Stimulated activated CD8-positive, alpha-beta memory T cell treated with anti-CD3 and anti-CD28 coated beads, Interleukin-15, amount 100 ng/mL, for 48 hours (primary cell): Measurements from ENCODE around the gene CBFB.
"Not testable (repeated sequence)": the region's sequence is repeated elsewhere in the genome, so short reads cannot be mapped to it uniquely, and the experiment has no call there.

Source experiments
- DNase-seq, 2 donors: peaks; one replicate each; pipeline ENCODE4 v3.0.0-alpha.2; 2020; ENCODE audit warnings: low read depth in 2 of 2

CBFB gene

DNA sequence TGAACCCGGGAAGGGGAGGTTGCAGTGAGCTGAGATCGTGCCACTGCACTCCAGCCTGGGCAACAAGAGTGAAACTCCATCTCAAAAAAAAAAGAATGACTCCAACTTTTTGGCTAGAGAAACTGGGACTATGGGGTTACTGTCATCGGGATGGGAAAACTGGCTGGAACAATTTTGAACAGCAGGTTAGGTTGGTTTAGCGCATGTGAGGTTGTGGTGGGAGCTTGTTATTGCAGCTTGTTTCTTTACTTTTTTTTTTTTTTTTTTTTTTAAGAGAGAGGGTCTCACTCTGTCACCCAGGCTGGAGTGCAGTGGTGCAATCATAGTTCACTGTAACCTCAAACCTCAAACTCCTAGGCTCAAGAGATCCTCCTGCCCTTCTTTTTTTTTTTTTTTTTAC, 12.6 kb downstream of the CBFB start:
- DNase-seq = not testable (repeated sequence)

DNA sequence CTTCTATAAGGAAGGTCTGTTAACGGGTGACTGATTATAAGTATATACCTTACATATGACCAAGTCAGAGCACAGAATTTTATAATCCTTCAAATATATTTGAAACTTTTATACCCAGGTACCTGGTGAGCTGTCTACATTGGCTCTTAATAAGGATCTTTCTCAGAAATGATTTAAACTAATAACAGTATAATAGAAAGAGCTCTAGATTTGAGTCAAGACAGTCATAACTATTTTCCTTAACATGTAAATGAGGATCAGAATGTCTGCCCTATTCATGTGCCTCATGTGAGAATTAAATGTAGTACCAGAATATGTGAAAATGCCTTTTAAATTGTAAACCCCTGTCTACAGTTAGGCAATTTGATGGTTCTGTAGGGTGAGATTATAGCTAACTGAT, 14.5 kb downstream of the CBFB start:
- no peak for DNase-seq

DNA sequence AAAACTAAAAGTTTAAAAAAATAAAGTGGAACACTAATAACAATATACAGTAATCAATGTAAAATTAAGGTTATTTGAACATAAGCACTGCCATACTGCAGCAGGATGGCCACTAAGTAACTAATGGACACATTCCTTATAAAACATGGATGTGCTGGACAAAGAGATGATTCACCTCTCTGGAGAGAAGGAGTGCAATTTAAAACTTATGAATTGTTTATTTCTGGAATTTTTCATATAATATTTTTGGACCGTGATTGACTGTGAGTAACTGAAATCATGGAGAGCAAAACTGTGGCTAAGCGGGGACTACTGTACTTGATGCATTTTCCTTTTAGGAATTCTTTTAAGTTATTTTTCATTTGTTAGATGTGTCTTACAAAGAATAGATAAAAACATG, 21.8 kb downstream of the CBFB start:
- DNase-seq = no peak

DNA sequence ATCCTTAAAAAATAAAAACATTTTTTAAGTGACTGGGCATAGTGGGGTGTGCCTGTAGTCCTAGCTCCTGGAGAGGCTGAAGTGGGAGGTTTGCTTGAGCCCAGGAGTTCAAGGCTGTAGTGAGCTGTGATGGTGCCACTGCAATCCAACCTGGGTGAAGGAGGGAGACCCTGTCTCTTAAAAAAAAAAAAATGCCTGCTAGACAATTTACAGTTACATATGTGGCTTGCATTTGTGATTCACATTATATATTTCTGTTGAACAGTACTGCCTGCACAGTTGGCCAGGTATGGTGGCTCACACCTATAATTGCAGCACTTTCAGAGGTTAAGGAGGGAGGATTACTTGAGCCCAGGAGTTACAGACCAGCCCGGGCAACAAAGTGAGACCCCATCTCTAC, 23.4 kb downstream of the CBFB start:
- DNase-seq = no peak

DNA sequence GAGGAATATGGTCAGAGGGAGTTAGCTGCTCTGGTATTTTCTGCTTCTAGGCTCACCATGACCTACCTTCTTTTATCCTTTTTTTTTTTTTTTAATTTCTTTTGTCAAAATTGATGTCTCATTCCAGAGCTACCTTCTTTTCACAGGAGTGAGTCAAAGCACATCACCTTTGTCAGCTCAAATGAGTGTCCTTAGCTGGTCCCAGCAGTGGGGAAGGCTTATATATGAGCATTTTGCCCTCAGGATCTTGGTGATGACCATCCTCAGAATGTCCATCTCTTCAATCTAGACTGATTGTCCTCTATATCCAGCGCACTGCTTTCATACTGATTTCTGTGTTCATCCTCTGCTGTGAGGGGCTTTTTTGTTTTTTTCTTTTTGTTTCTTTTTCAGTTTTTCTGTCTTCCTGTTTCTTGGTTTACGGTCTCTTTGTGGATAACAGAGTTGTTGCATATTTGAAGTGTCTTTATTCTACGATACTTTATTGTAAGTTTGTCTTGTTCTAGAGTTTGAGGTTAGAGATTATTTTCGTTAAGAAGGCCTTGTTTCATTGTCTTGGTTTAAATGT, 24.9 kb downstream of the CBFB start:
- DNase-seq = no peak

DNA sequence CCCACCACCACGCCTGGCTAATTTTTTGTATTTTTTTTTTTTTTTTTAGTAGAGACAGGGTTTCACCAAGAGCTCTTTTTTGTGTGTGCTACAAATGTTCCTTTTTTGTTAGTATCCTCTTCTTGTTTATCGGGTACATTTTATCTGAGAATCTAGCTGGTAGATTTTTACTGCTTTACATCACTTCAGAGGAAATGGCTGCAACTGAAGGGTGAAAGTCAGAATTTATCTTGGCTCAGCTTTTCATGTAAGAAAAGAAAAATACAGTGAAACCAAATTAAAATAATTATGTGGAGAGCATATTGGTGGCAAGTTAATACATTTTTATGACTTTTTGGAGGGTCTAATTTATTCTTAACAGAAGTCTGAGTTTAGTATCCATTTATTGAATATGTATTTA, 26.0 kb downstream of the CBFB start:
- no peak for DNase-seq

DNA sequence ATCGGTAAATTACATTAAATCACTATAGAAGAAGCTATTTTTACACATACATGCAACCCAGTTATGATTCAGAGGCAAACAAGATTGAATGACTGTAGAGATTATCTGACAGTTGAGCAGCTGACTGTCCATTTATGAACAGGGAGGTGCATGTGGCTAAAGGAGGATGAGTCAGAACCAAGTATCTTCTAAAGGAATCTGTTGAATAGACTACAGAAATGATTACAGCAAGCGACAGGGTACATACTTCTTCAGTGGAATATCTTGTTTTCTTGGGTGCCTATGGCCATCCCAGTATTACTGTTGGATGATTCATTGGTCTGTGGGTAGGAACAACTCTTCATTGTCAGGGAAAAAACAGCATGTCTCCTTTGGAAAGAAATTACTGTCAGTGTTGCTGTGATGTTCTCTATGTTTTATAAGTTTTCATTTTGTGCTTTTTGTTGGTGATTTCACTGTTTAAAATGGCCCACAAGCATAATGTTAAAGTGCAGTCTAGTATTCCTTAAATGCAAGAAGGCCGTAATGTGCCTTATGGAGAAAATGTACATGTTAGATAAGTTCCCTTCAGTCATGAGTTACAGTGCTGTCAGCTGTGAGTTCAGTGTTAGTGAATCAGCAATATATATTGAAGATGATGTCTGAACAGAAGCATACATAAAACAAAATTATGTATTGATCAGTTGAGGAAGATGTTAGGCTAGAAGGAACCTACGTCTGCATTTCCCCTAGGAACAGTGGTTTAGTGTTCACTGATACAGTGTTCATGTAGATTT, 27.0 kb downstream of the CBFB start:
- no peak for DNase-seq

DNA sequence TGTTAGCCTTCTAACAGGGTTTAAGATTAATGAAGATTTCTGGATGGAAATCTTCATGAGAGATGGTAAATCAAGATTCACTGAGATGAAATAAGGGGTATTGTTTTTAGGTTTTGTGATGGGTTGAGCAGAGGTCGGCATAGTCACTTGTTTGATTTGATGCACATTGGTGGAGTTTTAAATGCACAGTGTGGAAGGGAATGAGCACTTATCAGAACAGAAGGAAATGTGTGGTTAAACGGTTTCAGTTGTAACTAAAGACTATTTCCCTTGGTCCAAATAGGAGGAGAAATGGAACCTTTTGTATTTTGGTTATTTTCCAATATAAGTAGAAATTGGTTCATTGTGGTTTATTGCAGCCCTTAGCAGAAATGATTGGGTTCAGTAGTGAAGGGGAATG, 34.1 kb downstream of the CBFB start:
- DNase-seq = no peak

DNA sequence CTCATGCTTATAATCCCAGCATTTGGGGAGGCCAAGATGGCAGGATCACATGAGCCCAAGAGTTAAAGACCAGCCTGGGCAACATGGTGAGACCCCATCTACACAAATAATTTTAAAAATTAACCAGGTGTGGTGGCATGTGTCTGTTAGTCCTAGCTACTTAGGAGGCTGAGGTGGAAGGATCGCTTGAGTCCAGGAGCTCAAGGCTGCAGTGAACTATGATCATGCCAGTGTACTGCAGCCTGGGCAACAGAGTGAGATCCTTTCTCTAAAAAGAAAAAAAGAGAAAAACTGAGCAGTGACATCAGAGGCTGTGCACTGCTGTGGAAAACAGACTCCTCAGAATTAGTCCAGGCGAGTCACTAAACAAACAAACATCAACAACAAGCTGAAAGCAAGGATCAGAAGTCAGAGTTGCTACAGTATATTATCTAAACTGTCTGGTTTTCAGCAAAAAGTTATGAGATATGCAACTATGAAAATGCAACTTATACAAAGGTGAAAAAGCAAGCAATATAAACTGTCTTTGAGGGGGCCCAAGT, 39.3 kb downstream of the CBFB start:
- no peak for DNase-seq

DNA sequence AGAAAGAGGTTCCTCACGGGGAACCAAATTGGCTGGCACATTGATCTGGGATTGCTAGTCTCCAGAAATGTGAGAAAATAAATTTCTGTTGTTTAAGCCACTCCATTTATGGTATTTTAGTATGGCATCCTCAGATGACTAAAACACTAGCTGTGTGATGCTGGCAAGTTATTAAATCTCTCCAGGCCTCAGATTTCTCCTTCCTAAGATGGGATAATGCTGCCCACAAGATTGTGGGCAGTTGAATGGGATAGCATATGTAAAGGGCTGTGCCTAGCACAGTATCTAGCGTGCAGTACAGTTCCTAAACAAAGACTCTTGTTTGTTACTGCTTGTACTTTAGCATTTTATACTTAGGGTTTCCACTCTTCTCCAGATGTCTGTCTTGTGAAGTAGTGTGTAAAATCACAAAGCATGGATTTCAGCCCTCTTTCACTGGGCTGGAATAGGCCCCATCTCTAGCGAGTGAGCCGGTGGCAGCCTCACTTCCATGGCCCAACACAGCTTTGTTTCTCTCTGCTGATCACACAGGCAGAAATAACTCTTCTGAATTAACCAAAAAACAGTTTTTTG, 42.6 kb downstream of the CBFB start:
- DNase-seq = no peak

DNA sequence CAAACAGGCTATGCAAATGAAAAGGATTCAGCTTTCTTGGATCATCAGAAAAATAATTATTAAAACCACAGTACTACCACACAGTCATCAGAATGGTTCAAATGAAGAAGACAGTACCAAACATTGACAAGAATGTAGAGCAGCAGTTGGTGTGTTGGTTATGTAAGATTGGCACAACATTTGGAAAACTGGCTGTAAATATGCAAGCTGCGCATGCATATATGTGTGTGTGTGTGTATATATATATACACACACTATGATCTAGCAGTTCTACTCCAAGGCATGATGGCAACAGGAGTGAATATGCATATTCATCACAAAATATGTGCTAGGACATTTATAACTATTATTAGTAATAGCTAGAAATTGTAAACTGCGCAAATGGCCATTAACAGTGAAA, 46.4 kb downstream of the CBFB start:
- DNase-seq = no peak

DNA sequence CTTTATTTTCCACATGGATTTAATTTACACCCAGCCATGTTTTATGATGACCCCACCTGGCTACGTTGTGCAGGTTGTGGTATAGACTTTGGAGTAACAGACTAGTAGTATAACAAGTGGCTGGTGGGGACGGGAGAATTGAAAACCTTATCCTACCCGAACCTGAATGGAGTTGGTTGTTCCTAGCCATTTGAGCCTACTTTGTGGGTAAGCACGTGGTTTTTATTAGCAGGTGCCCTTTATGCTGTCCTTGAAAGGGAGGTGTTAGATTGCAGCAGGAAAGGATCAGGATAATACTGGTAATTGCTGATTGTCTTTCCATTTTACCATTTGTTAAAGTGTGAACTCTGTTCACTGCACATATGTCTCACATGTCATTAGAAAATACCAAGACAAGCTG, 48.9 kb downstream of the CBFB start:
- DNase-seq = no peak

DNA sequence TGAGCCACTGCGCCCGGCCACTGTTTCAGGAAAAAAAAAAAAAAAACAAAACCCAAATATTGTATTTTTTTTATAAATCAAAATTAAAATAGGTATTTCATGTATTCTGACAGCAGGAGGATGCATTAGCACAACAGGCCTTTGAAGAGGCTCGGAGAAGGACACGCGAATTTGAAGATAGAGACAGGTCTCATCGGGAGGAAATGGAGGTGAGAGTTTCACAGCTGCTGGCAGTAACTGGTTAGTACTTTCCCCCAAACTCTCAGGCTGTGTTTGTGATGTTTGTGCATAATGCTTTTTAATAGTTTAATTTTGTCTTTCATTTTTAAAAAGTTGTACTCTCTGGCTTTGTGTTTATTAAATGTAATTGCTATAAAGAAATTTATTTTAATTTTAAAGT, 53.2 kb downstream of the CBFB start:
- no peak for DNase-seq

DNA sequence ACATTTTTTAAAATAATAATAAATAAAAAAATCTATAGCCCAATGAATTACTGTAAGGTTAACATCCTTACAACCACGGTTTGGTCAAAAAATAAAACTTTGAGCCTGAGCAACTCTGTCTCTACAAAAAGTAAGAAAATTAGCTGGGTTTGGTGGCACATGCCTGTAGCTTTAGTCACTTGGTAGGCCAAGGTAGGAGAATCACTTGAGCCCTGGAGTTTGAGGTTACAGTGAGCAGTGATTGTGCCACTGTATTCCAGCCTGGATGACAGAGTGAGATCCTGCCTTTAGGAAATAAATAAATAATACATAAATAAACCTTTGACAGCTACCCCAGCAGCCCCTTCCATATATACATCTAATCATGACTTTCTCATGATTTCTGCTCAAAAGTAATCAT, 53.9 kb downstream of the CBFB start:
- DNase-seq = no peak

DNA sequence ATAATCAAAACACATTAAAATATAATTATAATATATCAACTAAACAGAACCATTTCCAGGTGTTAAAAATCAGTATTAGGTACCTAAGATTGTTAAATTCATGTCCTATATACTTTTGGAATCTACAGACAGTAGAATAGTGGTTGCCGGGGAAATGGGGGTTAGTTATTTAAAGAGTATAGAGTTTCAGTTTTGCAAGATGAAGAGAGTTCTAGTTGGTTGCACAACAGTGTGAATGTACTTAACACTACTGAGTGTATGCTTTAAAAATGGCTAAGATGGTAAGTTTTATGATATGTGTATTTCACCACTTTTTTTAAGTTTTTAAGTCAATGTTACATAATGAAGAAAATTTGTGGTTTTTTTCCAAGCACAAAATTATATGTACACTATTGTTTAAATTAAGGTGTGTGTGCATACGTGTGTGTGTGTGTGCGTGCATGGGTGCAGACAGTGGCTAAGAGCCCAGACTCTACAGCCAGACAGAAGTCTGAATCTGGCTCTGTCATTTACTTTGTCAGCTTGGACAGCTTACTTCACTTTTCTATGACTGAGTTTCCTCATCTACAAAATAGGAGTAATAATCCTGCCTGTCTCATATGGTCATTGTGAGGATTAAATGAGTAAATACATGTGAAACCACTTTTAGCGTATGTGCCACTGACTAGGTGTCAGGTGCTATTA, 55.5 kb downstream of the CBFB start:
- DNase-seq = no peak

DNA sequence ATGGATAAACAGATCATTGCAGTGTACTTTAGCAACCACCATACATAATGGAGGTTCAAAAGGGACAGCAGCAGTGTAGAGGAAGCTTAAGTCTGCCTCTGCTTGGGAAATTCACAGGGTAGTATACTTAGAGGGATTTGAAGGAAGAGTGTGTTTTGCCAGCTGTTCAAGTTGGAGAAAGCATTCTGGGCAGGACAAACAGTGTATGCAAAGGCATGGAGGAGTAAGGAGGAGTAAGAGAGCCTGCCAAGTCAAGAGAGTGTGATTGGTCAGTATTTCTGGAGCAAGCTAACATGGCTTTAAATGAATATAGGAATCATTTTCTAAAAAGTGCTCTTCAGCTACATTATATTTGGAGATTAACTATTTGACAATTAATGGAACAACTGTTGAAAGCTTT, 57.9 kb downstream of the CBFB start:
- no peak for DNase-seq

DNA sequence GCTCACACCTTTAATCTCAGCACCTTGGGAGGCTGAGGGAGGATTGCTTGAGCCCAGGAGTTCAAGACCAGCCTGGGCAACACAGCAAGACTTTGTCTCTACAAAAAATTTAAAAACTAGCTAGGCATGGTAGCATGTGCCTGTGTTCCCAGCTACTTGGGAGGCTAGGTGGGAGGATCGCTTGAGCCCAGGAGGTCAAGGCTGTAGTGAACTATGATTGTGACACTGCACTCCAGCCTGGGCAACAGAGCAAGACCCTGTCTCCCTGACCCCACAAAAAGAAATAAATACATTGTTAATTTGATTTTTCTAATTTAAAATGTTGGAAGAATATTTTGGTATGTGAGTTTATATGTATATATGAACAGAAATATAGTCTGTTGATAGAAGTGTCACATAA, 58.3 kb downstream of the CBFB start:
- DNase-seq = no peak

DNA sequence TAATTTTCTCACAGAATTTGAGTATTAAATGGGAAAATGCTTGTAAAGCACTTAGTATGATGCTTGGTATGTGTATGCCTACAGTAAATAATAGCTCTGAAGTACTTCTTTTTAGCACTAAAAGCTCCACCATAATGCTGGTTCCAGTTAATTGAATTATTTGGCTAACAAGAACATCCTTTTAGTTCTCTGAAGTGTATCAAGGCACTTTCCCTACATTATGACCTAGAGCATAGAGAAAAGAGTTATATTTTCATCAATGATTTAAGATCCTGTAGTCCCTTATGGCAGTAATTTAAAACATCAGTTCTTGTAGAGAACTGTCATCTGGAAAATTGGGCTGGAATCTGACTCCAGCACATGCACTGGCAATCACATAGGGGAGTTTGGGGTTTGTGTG, 58.9 kb downstream of the CBFB start:
- no peak for DNase-seq

DNA sequence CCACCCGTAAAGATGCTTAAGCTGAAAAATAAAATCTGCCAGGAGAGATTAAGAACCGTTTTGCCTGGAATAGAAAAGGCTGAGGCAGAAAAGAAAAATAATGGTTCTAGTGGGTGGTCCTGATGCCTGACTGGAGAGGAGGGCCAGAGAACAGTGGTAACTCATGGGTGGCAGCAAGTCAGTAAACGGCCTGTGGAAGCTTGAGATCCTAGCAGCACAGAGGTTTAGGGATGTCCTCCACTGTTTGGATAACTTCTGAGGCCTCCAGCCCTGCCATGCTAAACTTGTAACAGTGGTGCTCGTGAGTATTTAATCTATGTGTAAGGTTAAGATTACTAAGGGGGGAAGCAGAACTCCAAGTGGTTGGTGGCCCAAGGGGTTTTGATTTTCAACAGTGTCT, 59.6 kb downstream of the CBFB start:
- no peak for DNase-seq

DNA sequence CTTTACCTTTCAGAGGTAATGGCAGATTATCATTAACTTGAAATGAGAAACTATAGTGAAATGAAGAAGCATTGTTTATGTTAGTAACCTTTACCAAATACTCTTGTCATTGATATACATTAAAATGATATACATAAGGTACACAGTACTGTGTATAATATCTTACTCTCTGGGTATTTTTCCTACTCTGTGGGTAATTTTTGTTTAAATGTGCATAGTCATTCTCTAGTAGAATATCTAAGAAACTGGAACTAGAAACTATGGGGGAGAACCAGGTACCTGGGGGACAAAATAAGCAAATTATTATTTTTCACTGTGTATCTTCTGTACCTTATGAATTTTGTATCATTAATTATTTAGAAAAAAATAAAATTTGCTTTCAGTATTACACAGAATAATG, 60.2 kb downstream of the CBFB start:
- DNase-seq = no peak

DNA sequence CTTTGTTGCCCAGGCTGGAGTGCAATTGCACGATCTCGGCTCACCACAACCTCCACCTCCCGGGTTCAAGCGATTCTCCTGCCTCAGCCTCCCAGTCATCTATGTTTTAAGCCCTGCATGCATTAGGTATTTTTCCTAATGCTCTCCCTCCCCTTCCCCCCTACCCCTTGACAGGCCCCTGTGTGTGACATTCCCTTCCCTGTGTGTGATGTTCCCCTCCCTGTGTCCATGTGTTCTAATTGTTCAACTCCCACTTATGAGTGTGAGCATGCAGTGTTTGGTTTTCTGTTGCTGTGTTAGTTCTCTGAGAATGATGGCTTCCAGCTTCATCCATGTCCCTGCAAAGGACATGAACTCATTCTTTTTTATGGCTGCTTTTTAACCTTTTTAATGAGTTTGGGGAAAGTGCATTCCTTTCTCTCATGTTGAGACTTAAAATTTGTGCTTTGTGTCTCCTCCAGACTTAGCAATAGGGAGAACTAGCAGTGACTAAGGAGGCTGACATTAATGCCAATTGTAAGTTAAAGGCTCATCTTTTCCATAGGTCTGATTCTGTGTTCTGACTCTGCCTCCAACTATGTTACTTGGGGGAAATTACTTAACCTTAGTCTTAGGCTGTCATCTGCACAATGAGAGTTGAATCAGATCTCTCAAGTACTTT, 63.1 kb downstream of the CBFB start:
- no peak for DNase-seq

DNA sequence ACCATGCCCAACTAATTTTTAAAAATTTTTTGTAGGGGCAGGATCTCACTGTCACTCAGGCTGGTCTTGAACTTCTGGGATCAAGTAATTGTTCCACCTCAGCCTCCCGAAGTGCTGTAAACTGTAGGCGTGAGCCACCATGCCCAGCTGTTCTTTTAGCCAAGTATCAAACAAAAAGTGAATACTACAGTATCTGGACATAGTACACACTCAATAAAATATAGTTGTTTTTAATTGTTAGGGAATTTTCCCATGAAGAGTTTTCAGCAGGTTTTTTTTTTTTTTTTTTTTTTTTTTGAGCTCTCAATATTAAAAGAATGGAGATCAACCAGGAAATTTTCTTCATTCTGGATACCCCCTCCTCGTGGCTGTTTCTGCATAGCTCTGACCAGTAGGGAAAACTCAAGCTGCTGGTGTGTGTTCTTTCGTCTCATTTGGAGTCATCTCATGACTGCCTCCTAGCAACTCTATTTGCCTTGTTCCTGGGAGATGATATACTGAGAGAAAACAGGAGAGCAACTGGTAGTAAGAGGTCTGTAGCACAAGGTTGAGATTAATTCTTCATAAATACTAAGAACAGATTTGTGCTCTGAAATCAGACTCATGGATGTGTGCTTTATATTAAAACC, 64.3 kb downstream of the CBFB start:
- DNase-seq = no peak
